Left hindlimb (tissue), 1 donor: Measurements from ENCODE around the gene HOXD11.

Experiments
- DNase-seq: peaks from one replicate; pipeline ENCODE4 v3.0.0-alpha.2; 2018

The HOXD11 gene

DNA sequence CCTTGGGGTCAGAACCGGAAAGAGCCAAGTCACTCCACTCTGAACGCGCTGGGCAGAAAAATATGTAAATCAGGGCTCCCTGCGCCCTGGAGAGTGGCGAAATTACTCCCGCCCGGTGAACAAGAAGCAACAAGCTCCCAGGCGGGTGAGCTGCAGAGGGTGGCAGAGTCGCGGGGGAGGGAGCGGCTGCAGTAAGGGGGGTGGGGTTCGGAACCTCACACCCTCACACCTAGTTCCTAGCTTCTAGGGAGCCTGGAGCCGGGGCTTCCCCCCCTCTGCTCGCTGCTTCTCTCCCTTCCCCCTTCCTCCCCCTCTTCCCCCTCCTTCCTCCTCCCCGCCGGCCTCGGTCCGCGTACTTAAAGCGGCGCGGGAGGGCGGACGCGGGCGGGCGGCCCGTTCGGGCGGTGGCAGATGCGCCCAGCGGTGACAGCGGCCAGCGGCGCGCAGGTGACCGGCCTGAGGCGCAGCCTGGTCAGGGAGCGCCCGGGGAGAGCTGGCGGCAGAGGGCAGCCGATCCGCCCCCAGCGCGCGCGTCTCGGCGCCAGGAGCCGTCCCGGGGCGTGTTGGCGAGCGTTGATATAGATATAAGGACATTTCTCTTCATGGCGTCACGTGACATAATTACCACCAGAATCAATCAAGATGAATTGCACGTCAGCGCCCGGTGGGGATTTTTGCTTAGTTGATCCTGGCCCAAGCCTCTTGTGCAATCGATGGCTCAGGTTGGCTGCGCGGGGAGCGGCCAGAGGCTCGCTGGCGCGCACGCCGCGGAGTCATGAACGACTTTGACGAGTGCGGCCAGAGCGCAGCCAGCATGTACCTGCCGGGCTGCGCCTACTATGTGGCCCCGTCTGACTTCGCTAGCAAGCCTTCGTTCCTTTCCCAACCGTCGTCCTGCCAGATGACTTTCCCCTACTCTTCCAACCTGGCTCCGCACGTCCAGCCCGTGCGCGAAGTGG, at the start of gene HOXD11:
HOXD11 (plus strand) TSS at position 700 of the 959 bp plus-strand sequence; CDS start at position 776, 76 bp downstream.
- DNase-seq = peak; percentile 56

GRCh38 chr2:176063958-176064357, 43.1 kb upstream of the HOXD11 start:
- DNase-seq = no peak

GRCh38 chr2:176066645-176067588, 40.2 kb upstream of the HOXD11 start:
- DNase-seq = peak; percentile 35

- peak; percentile 35 for DNase-seq
These were observed 39.3 kb upstream of the HOXD11 start for GRCh38 chr2:176067589-176068418.

GRCh38 chr2:176068419-176068832, 38.7 kb upstream of the HOXD11 start:
- DNase-seq = no peak

GRCh38 chr2:176071330-176072291, 35.5 kb upstream of the HOXD11 start:
- no peak for DNase-seq

DNA sequence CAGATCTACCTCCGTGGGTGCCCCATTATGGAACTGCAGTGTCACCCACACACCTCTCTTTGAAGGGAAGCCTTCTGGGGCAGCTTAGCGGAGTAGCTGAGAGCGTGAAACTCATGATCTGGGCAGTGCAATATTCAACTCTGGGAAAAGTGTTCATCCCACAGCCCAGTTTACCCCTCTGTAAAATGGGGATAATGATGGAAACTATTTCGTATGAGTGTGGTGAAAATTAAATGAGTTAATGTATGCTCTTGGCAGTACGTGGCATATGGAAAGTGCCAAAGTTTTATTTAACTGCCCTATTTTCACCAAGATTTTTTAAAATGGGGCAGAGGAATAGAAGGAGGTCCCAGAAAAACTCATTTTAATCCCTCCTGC, 34.8 kb upstream of the HOXD11 start:
- no peak for DNase-seq

DNA sequence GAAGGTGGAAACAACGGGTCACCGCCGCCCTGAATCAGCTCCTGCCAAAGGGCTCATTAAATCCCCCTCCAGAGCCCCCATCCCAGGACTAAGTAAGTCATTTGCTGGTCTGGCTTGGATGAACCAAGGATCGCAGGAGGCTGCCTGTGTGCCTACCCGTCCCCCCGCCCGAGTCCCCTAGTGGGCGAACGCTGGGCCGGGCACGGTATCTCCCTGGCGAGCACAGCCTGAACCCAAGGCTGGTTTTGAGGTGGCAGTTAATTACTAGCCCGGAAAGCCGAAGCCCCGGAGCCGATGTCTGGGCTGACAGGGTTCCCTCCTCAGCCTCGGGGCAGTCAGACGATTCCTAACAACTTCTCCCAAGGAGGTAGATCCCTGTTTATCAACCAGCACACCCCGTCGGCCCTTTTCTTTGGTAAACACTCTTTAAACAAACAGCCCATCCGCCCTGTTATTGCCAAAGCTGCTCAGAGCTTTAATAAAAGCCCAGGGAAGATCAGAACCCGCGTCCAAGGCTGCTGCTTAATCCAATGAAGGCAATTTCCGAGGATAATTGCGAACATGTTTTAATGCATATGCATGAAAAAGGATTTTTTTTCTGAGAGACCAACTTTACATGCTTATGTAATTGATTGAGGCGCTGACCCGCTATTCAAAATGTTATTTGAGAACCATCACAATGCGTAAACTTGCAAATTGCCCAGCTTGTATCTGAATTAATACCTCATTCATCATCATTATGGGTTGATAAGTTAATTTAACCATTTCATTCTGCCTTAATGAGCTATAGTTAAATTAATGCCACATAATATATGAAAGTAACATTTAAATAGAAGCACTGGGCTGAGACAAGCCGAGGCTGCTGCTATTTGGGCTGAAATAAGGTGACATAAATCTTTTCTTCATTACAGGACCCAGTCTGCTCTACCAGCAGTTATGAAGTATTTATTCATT, 33.9 kb upstream of the HOXD11 start:
- peak; percentile 34 for DNase-seq

GRCh38 chr2:176074919-176075425, 32.1 kb upstream of the HOXD11 start:
- DNase-seq = no peak

- no peak for DNase-seq
These were observed 31.6 kb upstream of the HOXD11 start for GRCh38 chr2:176075481-176075880.

- no peak for DNase-seq
These were observed 31.0 kb upstream of the HOXD11 start for GRCh38 chr2:176076063-176076462.

- no peak for DNase-seq
These were observed 30.3 kb upstream of the HOXD11 start for GRCh38 chr2:176076796-176077195.

DNA sequence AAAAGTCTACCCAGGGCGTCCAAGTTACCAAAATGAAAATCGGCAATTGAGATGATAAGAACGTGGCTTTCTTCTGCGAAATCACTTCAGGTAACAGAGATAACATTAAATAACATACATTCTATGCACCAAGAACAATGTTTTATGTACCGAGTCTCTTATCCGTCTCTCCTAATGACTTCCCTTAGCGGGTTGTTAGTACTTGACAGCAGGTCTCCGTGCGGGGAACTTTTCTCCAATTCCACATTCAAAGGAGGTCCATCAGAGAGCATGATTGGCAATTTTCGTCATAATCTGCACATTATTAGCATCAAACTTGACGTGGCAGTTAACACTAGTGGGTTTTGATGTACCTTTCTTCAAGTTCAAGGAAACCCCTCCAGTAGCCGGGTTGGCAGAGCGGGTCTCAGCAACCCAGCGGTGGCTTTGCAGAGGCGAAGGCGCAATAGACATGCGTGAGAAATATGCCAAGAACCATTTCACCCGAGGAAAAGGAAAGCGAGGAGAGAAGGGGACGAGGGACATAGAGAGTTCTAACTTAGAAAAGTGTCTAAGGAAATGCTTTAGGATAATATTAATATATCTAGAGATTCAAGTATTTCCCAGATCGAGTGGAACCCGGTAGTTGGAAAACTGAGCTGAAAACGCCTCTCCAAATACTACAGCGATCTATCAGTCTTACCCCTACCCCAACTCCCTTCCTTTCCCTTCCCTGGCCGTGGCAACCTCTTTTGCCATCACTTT, 28.4 kb upstream of the HOXD11 start:
- DNase-seq = no peak

DNA sequence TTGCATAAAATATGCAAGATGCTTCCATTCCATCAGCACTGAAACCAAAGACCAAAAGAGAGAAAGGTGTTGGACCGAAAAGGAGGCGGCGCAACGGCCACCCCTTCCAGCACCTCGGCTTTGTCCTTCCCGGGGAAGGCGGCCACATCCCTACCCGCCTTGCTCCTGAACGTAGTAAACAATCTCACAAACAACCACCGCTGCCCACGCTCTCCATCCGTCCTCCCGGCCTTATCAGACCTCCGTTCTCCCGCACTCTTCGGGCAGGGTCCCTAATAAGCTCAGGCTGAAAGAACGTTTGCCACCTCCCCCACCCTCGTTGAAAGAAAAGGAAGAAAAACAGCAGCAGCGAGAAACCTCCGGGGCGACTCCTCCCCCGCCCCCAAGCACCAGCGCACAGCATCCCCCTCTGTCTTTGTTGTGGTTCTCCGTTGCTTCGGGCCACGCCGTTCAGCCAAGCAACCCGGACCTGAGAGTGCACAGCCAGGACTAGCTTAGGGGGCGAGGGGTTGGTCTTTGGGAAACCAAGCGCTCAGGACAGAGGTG, 27.7 kb upstream of the HOXD11 start:
- DNase-seq = no peak

GRCh38 chr2:176079831-176080539, 27.1 kb upstream of the HOXD11 start:
- peak; percentile 58 for DNase-seq

DNA sequence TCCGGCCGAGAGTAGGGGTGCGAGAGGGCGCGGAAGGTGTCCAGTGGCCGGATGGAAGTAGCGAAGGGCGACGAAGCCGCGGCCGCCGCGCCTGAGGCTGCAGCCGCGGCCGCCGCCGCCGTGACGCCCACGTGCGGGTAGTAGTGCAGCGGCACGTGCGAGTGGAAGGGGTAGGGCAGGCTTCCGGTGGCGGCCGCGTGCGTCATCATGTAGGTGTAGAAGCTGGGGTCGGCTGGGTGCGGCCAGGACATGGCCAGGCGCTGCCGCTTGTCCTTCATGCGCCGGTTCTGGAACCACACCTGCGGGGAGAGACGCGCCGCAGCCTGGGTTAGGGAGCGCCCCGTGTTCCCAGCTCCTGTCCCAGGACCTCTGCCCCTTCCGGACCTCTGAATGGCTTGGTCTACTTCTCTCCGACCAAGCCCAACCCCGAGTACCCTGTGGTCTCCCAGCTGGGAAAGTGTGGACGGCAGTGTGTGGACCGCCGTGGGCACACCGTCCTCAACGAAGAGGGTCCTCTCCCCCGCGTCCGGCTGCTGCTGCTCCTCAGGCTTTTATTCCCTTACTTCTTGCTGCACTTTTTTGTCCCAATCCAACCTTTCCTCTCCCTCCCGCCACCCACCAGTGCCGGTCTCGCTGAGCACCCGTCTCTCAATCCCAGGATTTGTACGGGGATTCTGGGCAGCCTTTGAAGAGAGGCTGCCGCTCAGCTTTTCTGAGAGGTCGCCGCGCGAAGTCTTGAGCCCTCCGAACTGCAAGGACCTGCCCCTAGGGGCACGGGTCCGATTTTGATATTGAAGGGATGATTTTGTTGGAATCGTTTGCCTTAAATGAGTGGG, 26.3 kb upstream of the HOXD11 start:
- DNase-seq = peak; percentile 58

GRCh38 chr2:176081376-176081836, 25.7 kb upstream of the HOXD11 start:
- peak; percentile 37 for DNase-seq
